Body of pancreas (tissue), 4 donors: ENCODE results near the gene RTCB. TPM values are rescaled to one million over a fixed set of nuclear protein-coding genes. Genes with fewer than 3 reads are reported as not detected.

Source experiments
- ATAC-seq: fragments of 150-250 bp; one replicate; pipeline ENCODE4 v1.9.1; 2016
- DNase-seq, 4 donors: peaks; one replicate each; pipeline ENCODE4 v3.0.0-alpha.2; 2019
- H3K27ac ChIP-seq, 4 donors: fragments of 200-600 bp; sonication (generic); 1 replicate in 3 of 4; 2 replicates in 1 of 4; pipeline versions ENCODE4 v1.5.1 to v1.6.1; 2016 to 2019; ENCODE audit warnings: mild to moderate bottlenecking in 1 of 4, mixed read lengths in 1 of 4, moderate library complexity in 1 of 4
- H3K27me3 ChIP-seq, 2 donors: fragments of 200-600 bp; sonication (generic); one replicate each; pipeline ENCODE4 v1.6.0; 2016; ENCODE audit warnings: mild to moderate bottlenecking in 1 of 2
- H3K36me3 ChIP-seq, 2 donors: fragments of 200-600 bp; sonication (generic); replicated peaks in 1 of 2; 2 replicates each; pipeline ENCODE4 v1.5.1; 2016; ENCODE audit warnings: low read depth in 2 of 2; ENCODE audit not compliant: insufficient read depth in 1 of 2
- H3K4me1 ChIP-seq: fragments of 200-600 bp; sonication (generic); one replicate; pipeline ENCODE4 v1.6.0; 2016
- H3K4me3 ChIP-seq, 2 donors: fragments of 200-600 bp; sonication (generic); 1 replicate in 1 of 2; 2 replicates in 1 of 2; pipeline ENCODE4 v1.5.1; 2016 to 2019
- H3K9me3 ChIP-seq, 3 donors: fragments of 200-600 bp; sonication (generic); 1 replicate in 2 of 3; 2 replicates in 1 of 3; pipeline ENCODE4 v1.5.1; 2016
- CTCF ChIP-seq, 7 experiments: fragments of 450-650 bp in 4 of 7; fragments of 200-600 bp in 3 of 7; sonication (generic) in 3 of 7; IDR thresholded peaks; one replicate each; pipeline ENCODE4 v1.5.1; 2016 to 2019; ENCODE audit warnings: antibody characterized with exemption in 7 of 7
- POLR2A ChIP-seq, 3 donors: fragments of 450-650 bp; IDR thresholded peaks; one replicate each; pipeline ENCODE4 v1.6.1; 2016; ENCODE audit warnings: antibody characterized with exemption in 3 of 3, mild to moderate bottlenecking in 2 of 3
- WGBS, 2 donors: methylation state at CpG; one replicate each; pipeline ENCODE4 v1.1.5; 2017; 5-methylcytosine and 5-hydroxymethylcytosine counted together
- intact Hi-C: fragments of 100-400 bp; cut with DNase I; formaldehyde crosslinking; loops from one replicate; pipeline ENCODE4 v1.15.1; 2023
- total RNA-seq, 2 donors: library from RNA; depleted of rRNA; stranded (reverse); fragments of >200 nt; gene quantifications; one replicate each; pipeline ENCODE4 v1.1.0, GENCODE V29; 2016

Gene RTCB
- total RNA-seq, 2 donors from 2014 or later: 50.6 to 64.3 TPM

- WGBS, 2 donors: 79 to 85% methylated on average over 4 of the region's 4 CpGs
- Histone ChIP-seq H3K4me3 (no peak overlapping the region), H3K4me1 (peaks cover 23% of the 10 kb centered on the region), H3K27me3 (no peaks in the 10 kb centered on the region), H3K9me3 (no peaks in the 10 kb centered on the region), H3K36me3 (peaks cover 7 to 11% of the 10 kb centered on the region in 2 donors), H3K27ac (no peak overlapping the region)
- no peak for TF ChIP-seq POLR2A (IDR thresholded peaks at IDR 0.05)
- no peak for TF ChIP-seq CTCF (IDR thresholded peaks at IDR 0.05)
- DNase-seq: no peak
- intact Hi-C loops: no loop called here
- ATAC-seq: no peak
Observed at GRCh38 chr22:32410459-32410858, 1.6 kb downstream of the RTCB start.

- intact Hi-C loops: no loop called here
- no peaks in the 10 kb centered on the region for H3K9me3 ChIP-seq
- ATAC-seq (no peak), DNase-seq (no peak)
- peaks cover 7 to 11% of the 10 kb centered on the region in 2 donors for H3K36me3 ChIP-seq
- no peak overlapping the region for H3K4me3 ChIP-seq
- no peak for TF ChIP-seq POLR2A (IDR thresholded peaks at IDR 0.05)
- TF ChIP-seq CTCF (IDR thresholded peaks at IDR 0.05): no peak
- no peak overlapping the region for H3K27ac ChIP-seq
- no peaks in the 10 kb centered on the region for H3K27me3 ChIP-seq
- H3K4me1 ChIP-seq: peaks cover 23% of the 10 kb centered on the region
- WGBS, 2 donors: 88 to 92% methylated on average over 9 of the region's 9 CpGs
Observed at GRCh38 chr22:32409977-32410376, 2.1 kb downstream of the RTCB start.

GRCh38 chr22:32407936-32408335 lies 4.1 kb downstream of the RTCB start:
- peaks cover 7 to 13% of the 10 kb centered on the region in 2 donors for H3K36me3 ChIP-seq
- peaks cover 23% of the 10 kb centered on the region for H3K4me1 ChIP-seq
- no peaks in the 10 kb centered on the region for H3K9me3 ChIP-seq
- TF ChIP-seq CTCF (IDR thresholded peaks at IDR 0.05) (no peak), POLR2A (IDR thresholded peaks at IDR 0.05) (no peak)
- 66 to 73% methylated on average over 2 of the region's 2 CpGs for WGBS, 2 donors
- intact Hi-C loops: no loop called here
- H3K27me3 ChIP-seq: no peaks in the 10 kb centered on the region
- DNase-seq: no peak
- no peak overlapping the region for H3K27ac ChIP-seq
- no peak overlapping the region for H3K4me3 ChIP-seq
- ATAC-seq: no peak

- TF ChIP-seq CTCF (IDR thresholded peaks at IDR 0.05) (no peak), POLR2A (IDR thresholded peaks at IDR 0.05) (no peak)
- H3K9me3 ChIP-seq: no peaks in the 10 kb centered on the region
- no peak overlapping the region for H3K4me3 ChIP-seq
- ATAC-seq (no peak), DNase-seq (no peak)
- H3K27ac ChIP-seq: no peak overlapping the region
- H3K27me3 ChIP-seq: no peaks in the 10 kb centered on the region
- intact Hi-C loops: no loop called here
- H3K4me1 ChIP-seq: peaks cover 19% of the 10 kb centered on the region
- peaks cover 7 to 13% of the 10 kb centered on the region in 2 donors for H3K36me3 ChIP-seq
- 87 to 92% methylated on average over 3 of the region's 3 CpGs for WGBS, 2 donors
Observed at GRCh38 chr22:32407312-32407711, 4.7 kb downstream of the RTCB start.

GRCh38 chr22:32404021-32404420 lies 8.0 kb downstream of the RTCB start:
- Histone ChIP-seq H3K36me3 (peaks cover 7 to 37% of the 10 kb centered on the region in 2 donors), H3K9me3 (no peaks in the 10 kb centered on the region), H3K4me1 (no peaks in the 10 kb centered on the region), H3K4me3 (no peak overlapping the region), H3K27ac (no peak overlapping the region), H3K27me3 (no peaks in the 10 kb centered on the region)
- DNase-seq (no peak), ATAC-seq (no peak)
- 76 to 77% methylated on average over 2 of the region's 2 CpGs for WGBS, 2 donors
- TF ChIP-seq CTCF (IDR thresholded peaks at IDR 0.05) (no peak), POLR2A (IDR thresholded peaks at IDR 0.05) (no peak)
- intact Hi-C loops: no loop called here
